ENCODE results near the gene PSMB1. TPM values are rescaled to one million over a fixed set of nuclear protein-coding genes. Genes with fewer than 3 reads are reported as not detected.
"Not testable (repeated sequence)": the region's sequence is repeated elsewhere in the genome, so short reads cannot be mapped to it uniquely, and the experiment has no call there.

PSMB1 gene
- total and polyA plus RNA-seq, 9 of the 15 experiments (the other 6 are each of a cell fraction or from before 2014, with no cell fraction given): 447 to 2,953 (median 884) TPM

DNA sequence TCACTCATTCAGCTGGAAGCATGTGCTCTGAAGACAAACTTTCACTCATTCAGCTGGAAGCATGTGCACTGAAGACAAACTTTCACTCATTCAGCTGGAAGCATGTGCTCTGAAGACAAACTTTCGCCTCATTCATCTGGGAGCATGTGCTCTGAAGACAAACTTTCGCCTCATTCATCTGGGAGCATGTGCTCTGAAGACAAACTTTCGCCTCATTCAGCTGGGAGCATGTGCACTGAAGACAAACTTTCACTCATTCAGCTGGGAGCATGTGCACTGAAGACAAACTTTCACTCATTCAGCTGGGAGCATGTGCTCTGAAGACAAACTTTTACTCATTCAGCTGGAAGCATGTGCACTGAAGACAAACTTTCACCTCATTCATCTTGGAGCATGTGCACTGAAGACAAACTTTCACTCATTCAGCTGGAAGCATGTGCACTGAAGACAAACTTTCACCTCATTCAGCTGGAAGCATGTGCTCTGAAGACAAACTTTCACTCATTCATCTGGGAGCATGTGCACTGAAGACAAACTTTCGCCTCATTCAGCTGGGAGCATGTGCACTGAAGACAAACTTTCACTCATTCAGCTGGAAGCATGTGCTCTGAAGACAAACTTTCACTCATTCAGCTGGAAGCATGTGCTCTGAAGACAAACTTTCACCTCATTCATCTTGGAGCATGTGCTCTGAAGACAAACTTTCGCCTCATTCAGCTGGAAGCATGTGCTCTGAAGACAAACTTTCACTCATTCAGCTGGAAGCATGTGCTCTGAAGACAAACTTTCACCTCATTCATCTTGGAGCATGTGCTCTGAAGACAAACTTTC, 44.0 kb downstream of the PSMB1 start:
- TF ChIP-seq, protein P1, sequence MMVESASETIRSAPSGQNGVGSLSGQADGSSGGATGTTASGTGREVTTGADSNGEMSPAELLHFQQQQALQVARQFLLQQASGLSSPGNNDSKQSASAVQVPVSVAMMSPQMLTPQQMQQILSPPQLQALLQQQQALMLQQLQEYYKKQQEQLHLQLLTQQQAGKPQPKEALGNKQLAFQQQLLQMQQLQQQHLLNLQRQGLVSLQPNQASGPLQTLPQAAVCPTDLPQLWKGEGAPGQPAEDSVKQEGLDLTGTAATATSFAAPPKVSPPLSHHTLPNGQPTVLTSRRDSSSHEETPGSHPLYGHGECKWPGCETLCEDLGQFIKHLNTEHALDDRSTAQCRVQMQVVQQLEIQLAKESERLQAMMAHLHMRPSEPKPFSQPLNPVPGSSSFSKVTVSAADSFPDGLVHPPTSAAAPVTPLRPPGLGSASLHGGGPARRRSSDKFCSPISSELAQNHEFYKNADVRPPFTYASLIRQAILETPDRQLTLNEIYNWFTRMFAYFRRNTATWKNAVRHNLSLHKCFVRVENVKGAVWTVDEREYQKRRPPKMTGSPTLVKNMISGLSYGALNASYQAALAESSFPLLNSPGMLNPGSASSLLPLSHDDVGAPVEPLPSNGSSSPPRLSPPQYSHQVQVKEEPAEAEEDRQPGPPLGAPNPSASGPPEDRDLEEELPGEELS (CRISPR knock-in tag; IDR thresholded peaks at IDR 0.05; ENCODE audit: borderline replicate concordance): 0 out of 2 replicates have a peak, but pooled peaks have one; percentile 28
- TF ChIP-seq, protein P2, sequence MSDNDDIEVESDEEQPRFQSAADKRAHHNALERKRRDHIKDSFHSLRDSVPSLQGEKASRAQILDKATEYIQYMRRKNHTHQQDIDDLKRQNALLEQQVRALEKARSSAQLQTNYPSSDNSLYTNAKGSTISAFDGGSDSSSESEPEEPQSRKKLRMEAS (CRISPR knock-in tag; IDR thresholded peaks at IDR 0.05): peak; percentile 55; the same call in 1 of the 2 replicates
- H3K9me1 ChIP-seq (ENCODE audit: control insufficient read depth, insufficient read depth, low read length); ATAC-seq; H3K27ac ChIP-seq (ENCODE audit: extremely low read depth, low read depth, low read length); H3K4me1 ChIP-seq (replicated peaks in 1 of 2; ENCODE audit: control insufficient read depth in 2 of 2, insufficient read depth in 2 of 2, low read length in 2 of 2); H3K36me3 ChIP-seq (ENCODE audit: control insufficient read depth, insufficient read depth, low read length); H3K4me2 ChIP-seq (ENCODE audit: insufficient read depth, low read length); in situ Hi-C loops (cut with MboI); DNase-seq (ENCODE audit: extremely low read depth in 1 of 4, low spot score in 3 of 4); FAIRE-seq; H2AFZ ChIP-seq (ENCODE audit: low read depth, low read length); H4K20me1 ChIP-seq (replicated peaks; ENCODE audit: control insufficient read depth, insufficient read depth, low read length); H3K9ac ChIP-seq (ENCODE audit: insufficient read depth in 1 of 2, low read depth in 2 of 2, low read length in 2 of 2); intact Hi-C loops (cut with micrococcal nuclease); CTCF ChIA-PET (ENCODE audit: low intra/inter-chr PET ratio); H3K79me2 ChIP-seq (ENCODE audit: control insufficient read depth, insufficient read depth, low read length); H3K4me3 ChIP-seq; H3K9me3 ChIP-seq (replicated peaks; ENCODE audit: control insufficient read depth, insufficient read depth, low read depth, low read length); BruUV-seq (replicated peaks): not testable (repeated sequence)
- WGBS (ENCODE audit: insufficient coverage, low coverage, missing lambda C conversion rate): 0% methylated on average over 5 of the region's 5 CpGs
- H3K27me3 ChIP-seq (ENCODE audit: control insufficient read depth in 2 of 2, insufficient read depth in 2 of 2, low read length in 2 of 2): peaks cover 14 to 15% of the 10 kb centered on the region in 2 experiments; a peak in 4 of 5 replicates
- POLR2A ChIA-PET: interaction anchor here (1.0 kb wide), 1 partner anchor 8 kb away, joined by 3 read pairs; no protein-coding TSS in a partner anchor

DNA sequence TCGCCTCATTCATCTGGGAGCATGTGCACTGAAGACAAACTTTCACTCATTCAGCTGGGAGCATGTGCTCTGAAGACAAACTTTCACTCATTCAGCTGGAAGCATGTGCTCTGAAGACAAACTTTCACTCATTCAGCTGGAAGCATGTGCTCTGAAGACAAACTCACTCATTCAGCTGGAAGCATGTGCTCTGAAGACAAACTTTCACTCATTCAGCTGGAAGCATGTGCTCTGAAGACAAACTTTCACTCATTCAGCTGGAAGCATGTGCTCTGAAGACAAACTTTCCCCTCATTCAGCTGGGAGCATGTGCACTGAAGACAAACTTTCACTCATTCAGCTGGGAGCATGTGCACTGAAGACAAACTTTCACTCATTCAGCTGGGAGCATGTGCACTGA, 44.8 kb downstream of the PSMB1 start:
- H2AFZ ChIP-seq (ENCODE audit: low read depth, low read length); in situ Hi-C loops (cut with MboI); H3K9me3 ChIP-seq (replicated peaks; ENCODE audit: control insufficient read depth, insufficient read depth, low read depth, low read length); H3K27ac ChIP-seq (ENCODE audit: extremely low read depth, low read depth, low read length); ATAC-seq; CTCF ChIA-PET (ENCODE audit: low intra/inter-chr PET ratio); FAIRE-seq; DNase-seq (ENCODE audit: extremely low read depth in 1 of 4, low spot score in 3 of 4); BruUV-seq (replicated peaks); intact Hi-C loops (cut with micrococcal nuclease); H4K20me1 ChIP-seq (replicated peaks; ENCODE audit: control insufficient read depth, insufficient read depth, low read length); H3K4me2 ChIP-seq (ENCODE audit: insufficient read depth, low read length); H3K9me1 ChIP-seq (ENCODE audit: control insufficient read depth, insufficient read depth, low read length); H3K4me1 ChIP-seq (replicated peaks in 1 of 2; ENCODE audit: control insufficient read depth in 2 of 2, insufficient read depth in 2 of 2, low read length in 2 of 2); H3K9ac ChIP-seq (ENCODE audit: insufficient read depth in 1 of 2, low read depth in 2 of 2, low read length in 2 of 2); H3K4me3 ChIP-seq; H3K36me3 ChIP-seq (ENCODE audit: control insufficient read depth, insufficient read depth, low read length); H3K79me2 ChIP-seq (ENCODE audit: control insufficient read depth, insufficient read depth, low read length): not testable (repeated sequence)
- WGBS (ENCODE audit: insufficient coverage, low coverage, missing lambda C conversion rate): no CpG with 5 or more reads among the region's 1 CpG
- peaks cover 14 to 15% of the 10 kb centered on the region in 2 experiments; a peak in 4 of 5 replicates for H3K27me3 ChIP-seq (ENCODE audit: control insufficient read depth in 2 of 2, insufficient read depth in 2 of 2, low read length in 2 of 2)
- POLR2A ChIA-PET: interaction anchor here (1.0 kb wide), 1 partner anchor 9 kb away, joined by 3 read pairs; no protein-coding TSS in a partner anchor

All from K562 (cell line).